SK-N-SH treated with all-trans-retinoic acid at 6 μM for 48 hours (cell line): Measurements from ENCODE around the gene ADAMTS10.

ENCODE experiments used
- ARNTL ChIP-seq: fragments of 450-650 bp; formaldehyde crosslinking; IDR thresholded peaks from 2 replicates; pipeline ENCODE4 v1.5.0; 2020; ENCODE audit warnings: low read depth, mild to moderate bottlenecking, moderate library complexity, borderline replicate concordance
- BACH2 ChIP-seq: fragments of 250-450 bp; sonication (Bioruptor Pico); IDR thresholded peaks from 2 replicates; pipeline ENCODE4 v1.9.0; 2021; ENCODE audit warnings: mild to moderate bottlenecking, borderline replicate concordance
- POU6F1 ChIP-seq: fragments of 250-450 bp; sonication (Bioruptor Pico); IDR thresholded peaks from 2 replicates; pipeline ENCODE4 v1.8.0; 2021; ENCODE audit warnings: low read depth, mild to moderate bottlenecking, moderate library complexity, borderline replicate concordance
- RARB ChIP-seq: fragments of 250-450 bp; sonication (Bioruptor Pico); IDR thresholded peaks from 2 replicates; pipeline ENCODE4 v1.8.0; 2021; ENCODE audit warnings: mild to moderate bottlenecking, moderate library complexity
- TOX ChIP-seq: fragments of 250-450 bp; sonication (Bioruptor Pico); IDR thresholded peaks from 2 replicates; pipeline ENCODE4 v1.8.0; 2021; ENCODE audit warnings: mild to moderate bottlenecking, moderate library complexity, borderline replicate concordance
- ZC3H10 ChIP-seq: fragments of 250-450 bp; sonication (Bioruptor Pico); IDR thresholded peaks from 2 replicates; pipeline ENCODE4 v1.5.1; 2021; ENCODE audit warnings: mild to moderate bottlenecking, moderate library complexity
- ZFP3 ChIP-seq: fragments of 250-450 bp; sonication (Bioruptor Pico); IDR thresholded peaks from 2 replicates; pipeline ENCODE4 v1.5.0; 2020; ENCODE audit warnings: mild to moderate bottlenecking, moderate library complexity
- ZFP30 ChIP-seq: fragments of 450-650 bp; formaldehyde crosslinking; IDR thresholded peaks from 2 replicates; pipeline ENCODE4 v1.5.0; 2022; ENCODE audit warnings: mild to moderate bottlenecking, moderate library complexity
- TF ChIP-seq, protein P1 (sequence below): fragments of 250-450 bp; sonication (Bioruptor Pico); IDR thresholded peaks from 2 replicates; pipeline ENCODE4 v1.5.1; 2020; ENCODE audit warnings: low read depth, mild to moderate bottlenecking, moderate library complexity

DNA sequence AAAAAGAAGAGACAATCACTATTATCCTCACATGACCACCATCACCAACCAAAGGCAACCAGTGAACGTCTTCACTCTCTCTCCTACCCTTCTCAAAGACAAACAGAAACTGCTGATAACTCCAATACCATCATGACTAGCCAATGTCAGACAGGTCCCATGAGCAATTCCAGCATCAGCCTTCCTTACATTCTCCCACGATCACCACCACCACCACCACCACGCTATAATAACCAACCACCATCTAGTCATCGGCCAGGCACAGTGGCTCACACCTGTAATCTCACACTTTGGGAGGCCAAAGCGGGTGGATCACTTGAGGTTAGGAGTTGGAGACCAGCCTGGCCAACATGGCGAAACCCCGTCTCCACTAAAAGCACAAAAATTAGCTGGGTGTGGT lies 37.2 kb downstream of the ADAMTS10 start:
- no peak for TF ChIP-seq ZFP3 (CRISPR knock-in tag)
- TF ChIP-seq, protein P1, sequence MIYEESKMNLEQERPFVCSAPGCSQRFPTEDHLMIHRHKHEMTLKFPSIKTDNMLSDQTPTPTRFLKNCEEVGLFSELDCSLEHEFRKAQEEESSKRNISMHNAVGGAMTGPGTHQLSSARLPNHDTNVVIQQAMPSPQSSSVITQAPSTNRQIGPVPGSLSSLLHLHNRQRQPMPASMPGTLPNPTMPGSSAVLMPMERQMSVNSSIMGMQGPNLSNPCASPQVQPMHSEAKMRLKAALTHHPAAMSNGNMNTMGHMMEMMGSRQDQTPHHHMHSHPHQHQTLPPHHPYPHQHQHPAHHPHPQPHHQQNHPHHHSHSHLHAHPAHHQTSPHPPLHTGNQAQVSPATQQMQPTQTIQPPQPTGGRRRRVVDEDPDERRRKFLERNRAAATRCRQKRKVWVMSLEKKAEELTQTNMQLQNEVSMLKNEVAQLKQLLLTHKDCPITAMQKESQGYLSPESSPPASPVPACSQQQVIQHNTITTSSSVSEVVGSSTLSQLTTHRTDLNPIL: no peak
- no peak for TF ChIP-seq ZC3H10
- TF ChIP-seq RARB (CRISPR knock-in tag): no peak
- no peak for TF ChIP-seq POU6F1
- TF ChIP-seq ZFP30 (CRISPR knock-in tag): no peak
- no peak for TF ChIP-seq TOX (CRISPR knock-in tag)
- TF ChIP-seq ARNTL (CRISPR knock-in tag): no peak
- TF ChIP-seq BACH2: no peak
